ENCODE data around the gene PAX2. TPM values are rescaled to one million over a fixed set of nuclear protein-coding genes. Genes with fewer than 3 reads are reported as not detected.

Gene PAX2
- polyA plus RNA-seq, 1 experiment, result not detected

DNA sequence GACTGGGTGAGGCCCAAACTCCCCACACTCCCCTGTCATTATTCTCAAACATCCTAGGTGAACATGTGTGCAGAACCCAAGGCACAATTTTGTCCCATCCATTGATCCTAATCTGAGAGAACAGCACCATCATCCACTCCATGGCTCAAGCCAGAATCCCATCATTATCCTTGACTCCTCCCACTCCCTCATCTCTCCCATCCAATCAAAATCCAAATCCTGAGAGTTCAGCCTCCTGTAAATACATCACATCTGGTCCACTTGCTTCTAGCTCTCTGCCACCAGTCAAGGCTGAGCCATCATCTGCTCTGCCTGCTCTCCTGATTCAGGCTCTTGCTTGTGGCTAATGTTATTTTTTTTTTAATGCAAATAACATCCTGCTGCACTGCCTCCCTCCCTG lies 91.5 kb downstream of the PAX2 start:
- TF ChIP-seq, protein P1, sequence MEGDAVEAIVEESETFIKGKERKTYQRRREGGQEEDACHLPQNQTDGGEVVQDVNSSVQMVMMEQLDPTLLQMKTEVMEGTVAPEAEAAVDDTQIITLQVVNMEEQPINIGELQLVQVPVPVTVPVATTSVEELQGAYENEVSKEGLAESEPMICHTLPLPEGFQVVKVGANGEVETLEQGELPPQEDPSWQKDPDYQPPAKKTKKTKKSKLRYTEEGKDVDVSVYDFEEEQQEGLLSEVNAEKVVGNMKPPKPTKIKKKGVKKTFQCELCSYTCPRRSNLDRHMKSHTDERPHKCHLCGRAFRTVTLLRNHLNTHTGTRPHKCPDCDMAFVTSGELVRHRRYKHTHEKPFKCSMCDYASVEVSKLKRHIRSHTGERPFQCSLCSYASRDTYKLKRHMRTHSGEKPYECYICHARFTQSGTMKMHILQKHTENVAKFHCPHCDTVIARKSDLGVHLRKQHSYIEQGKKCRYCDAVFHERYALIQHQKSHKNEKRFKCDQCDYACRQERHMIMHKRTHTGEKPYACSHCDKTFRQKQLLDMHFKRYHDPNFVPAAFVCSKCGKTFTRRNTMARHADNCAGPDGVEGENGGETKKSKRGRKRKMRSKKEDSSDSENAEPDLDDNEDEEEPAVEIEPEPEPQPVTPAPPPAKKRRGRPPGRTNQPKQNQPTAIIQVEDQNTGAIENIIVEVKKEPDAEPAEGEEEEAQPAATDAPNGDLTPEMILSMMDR (IDR thresholded peaks at IDR 0.05; ENCODE audit: insufficient read depth, low read depth, low read length), result no peak
- Histone ChIP-seq H3K4me3 (ENCODE audit: low read depth, low read length) (no peak overlapping the region), H3K36me3 (ENCODE audit: control insufficient read depth, insufficient read depth, low read length) (no peaks in the 10 kb centered on the region), H3K27me3 (ENCODE audit: control insufficient read depth, insufficient read depth, low read length) (peaks cover 21% of the 10 kb centered on the region)
- no peak for DNase-seq (ENCODE audit: low read depth)
- POLR2A ChIA-PET, result no interaction called here
- CTCF ChIA-PET, result interaction anchor here (0.6 to 0.7 kb wide), 2 partner anchors 8 to 27 kb away, joined by 3 read pairs; no protein-coding TSS in a partner anchor

DNA sequence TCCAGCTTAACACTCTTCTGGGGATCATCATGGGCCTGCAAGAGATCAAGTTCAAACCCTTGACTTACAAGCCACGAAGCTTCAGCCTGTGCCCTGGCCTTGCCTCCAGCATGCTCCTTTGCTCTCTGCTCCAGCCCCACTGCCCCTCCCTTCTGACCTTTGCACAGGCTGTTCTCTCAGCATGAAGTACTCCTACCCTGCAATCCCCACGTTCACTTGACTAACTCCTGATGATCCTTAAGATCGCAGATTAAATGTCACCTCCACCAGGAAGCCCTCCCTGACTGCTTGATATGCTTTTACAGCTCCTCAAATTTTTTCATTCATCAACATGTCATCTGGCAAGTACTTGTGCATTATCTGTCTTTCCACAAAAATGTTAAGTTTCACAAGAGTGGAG lies 91.9 kb downstream of the PAX2 start:
- TF ChIP-seq, protein P1 (IDR thresholded peaks at IDR 0.05; ENCODE audit: insufficient read depth, low read depth, low read length), result no peak
- ChIA-PET CTCF (interaction anchor here (0.6 to 0.7 kb wide), 2 partner anchors 8 to 27 kb away, joined by 3 read pairs; no protein-coding TSS in a partner anchor), POLR2A (no interaction called here)
- no peaks in the 10 kb centered on the region for H3K36me3 ChIP-seq (ENCODE audit: control insufficient read depth, insufficient read depth, low read length)
- peaks cover 21% of the 10 kb centered on the region for H3K27me3 ChIP-seq (ENCODE audit: control insufficient read depth, insufficient read depth, low read length)
- no peak for DNase-seq (ENCODE audit: low read depth)
- H3K4me3 ChIP-seq (ENCODE audit: low read depth, low read length), result no peak overlapping the region

DNA sequence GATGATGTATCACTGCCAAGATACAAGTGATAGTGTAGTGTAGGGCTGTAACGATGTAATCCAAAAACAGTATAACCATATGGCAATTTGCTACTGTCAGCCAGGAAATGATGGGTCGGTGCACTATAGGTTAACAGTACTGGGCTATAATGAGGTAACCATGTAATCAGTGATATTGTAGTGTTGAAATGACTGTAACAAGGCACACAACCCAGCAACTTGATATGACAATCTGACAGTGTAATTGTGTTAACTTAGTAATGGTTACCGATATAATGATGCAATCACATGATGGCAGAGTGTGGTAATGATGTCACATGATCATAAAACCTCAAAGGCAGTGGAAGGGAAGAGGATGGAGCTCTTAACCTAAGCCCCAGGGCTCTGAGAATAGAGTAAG lies 93.6 kb downstream of the PAX2 start:
- Histone ChIP-seq H3K27me3 (ENCODE audit: control insufficient read depth, insufficient read depth, low read length) (peaks cover 11% of the 10 kb centered on the region), H3K4me3 (ENCODE audit: low read depth, low read length) (no peak overlapping the region), H3K36me3 (ENCODE audit: control insufficient read depth, insufficient read depth, low read length) (no peaks in the 10 kb centered on the region)
- CTCF ChIA-PET, result no interaction called here
- DNase-seq (ENCODE audit: low read depth), result no peak
- TF ChIP-seq, protein P1 (IDR thresholded peaks at IDR 0.05; ENCODE audit: insufficient read depth, low read depth, low read length), result no peak
- POLR2A ChIA-PET, result no interaction called here

DNA sequence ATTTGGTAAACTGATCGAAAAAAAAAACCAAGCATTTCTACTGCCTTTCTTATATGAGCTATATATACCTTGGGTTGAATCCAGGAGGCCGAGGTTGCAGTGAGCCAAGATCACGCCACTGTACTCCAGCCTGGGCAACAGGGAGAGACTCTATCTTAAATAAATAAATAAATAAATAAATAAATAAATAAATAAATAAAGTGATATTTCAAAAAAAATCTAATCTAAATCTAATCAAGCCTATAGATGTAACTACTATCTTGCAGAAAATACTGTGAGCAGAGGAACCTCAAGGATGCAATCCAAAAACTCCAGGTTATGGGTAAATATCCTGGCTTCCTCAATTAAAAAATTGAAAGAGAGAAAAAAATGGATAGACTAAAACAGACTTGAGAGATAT lies 96.1 kb downstream of the PAX2 start:
- CTCF ChIA-PET, result interaction anchor here (1.8 kb wide), 1 partner anchor 171 kb away, joined by 4 read pairs; no protein-coding TSS in a partner anchor
- Histone ChIP-seq H3K27me3 (ENCODE audit: control insufficient read depth, insufficient read depth, low read length) (peaks cover 4% of the 10 kb centered on the region), H3K36me3 (ENCODE audit: control insufficient read depth, insufficient read depth, low read length) (no peaks in the 10 kb centered on the region), H3K4me3 (ENCODE audit: low read depth, low read length) (no peak overlapping the region)
- POLR2A ChIA-PET, result no interaction called here
- no peak for DNase-seq (ENCODE audit: low read depth)
- TF ChIP-seq, protein P1 (IDR thresholded peaks at IDR 0.05; ENCODE audit: insufficient read depth, low read depth, low read length), result no peak

DNA sequence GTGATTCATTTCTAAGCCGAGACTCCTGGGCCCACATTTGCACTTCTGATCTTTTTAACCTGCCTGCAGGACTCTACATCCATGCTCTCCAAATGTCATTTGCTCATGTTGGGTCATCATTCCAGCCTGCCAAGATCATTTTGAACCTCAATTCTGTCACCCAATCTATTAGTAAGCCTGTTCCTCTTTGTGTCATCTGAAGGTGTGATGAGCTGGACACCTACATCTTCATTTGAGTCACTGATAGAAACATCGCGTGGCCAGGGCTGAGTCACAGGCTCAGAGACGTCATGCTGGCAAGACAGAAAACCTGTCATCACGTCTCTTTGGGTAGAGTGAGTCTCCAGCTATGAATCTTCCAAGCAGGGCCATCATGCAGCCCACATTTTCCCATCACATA lies 102.1 kb downstream of the PAX2 start:
- Histone ChIP-seq H3K4me3 (ENCODE audit: low read depth, low read length) (no peak overlapping the region), H3K27me3 (ENCODE audit: control insufficient read depth, insufficient read depth, low read length) (peaks cover 8% of the 10 kb centered on the region), H3K36me3 (ENCODE audit: control insufficient read depth, insufficient read depth, low read length) (no peaks in the 10 kb centered on the region)
- ChIA-PET POLR2A (no interaction called here), CTCF (interaction anchor here (0.9 kb wide), 1 partner anchor 23 kb away, joined by 3 read pairs; no protein-coding TSS in a partner anchor)
- TF ChIP-seq, protein P1 (IDR thresholded peaks at IDR 0.05; ENCODE audit: insufficient read depth, low read depth, low read length), result no peak
- no peak for DNase-seq (ENCODE audit: low read depth)

Data from BJ (cell line).